GM19395 (cell line): Measurements from ENCODE around the gene FANCD2.
"Not testable (repeated sequence)": the region's sequence is repeated elsewhere in the genome, so short reads cannot be mapped to it uniquely, and the experiment has no call there.

Source experiments
- ATAC-seq: cut with Tn5 transposase; IDR thresholded peaks from one replicate; pipeline ENCODE4 v1.9.1; 2021; ENCODE audit warnings: mild to moderate bottlenecking, moderate library complexity; ENCODE audit not compliant: unreplicated experiment

The FANCD2 gene

DNA sequence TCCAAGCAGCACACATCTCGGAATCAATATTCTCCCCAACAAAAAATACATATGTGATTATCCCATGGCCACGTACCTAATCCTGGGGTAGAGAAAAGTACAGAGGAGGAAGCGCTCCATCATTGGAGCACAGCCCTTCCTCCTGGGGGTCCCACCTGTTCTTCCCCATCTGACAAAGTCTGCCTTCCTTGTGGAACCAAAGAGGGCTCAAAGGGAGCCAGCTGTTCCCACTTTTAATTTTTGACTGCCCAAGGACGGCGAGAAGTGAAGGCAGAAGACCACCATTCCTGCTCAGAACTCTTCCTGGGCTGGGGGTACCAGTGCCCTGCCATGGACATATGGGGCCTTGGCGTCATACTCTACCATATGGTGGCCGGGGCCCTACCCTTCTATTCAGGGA, 14.1 kb upstream of the FANCD2 start:
- no peak for ATAC-seq

DNA sequence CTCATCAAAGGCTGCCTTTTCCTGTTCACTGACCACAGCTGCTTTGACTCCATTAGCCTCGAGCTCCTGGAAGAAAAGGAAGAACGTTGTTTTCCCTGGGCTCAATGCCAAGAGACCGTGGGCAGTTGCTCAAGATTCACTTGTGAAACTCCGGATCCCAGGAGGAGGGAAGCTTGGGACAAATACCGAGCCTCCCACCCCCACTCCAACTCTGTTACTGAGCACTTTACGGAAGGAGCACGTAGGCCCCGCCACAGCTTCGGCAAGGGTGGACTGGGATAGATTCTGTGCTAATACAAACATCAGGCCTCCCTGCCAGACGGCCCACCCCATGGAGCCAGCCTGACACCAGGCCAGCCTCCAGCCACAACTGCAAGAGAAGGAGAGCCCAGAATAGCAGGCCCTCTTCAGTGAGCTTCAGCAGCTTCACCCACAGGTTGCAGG, 10.8 kb upstream of the FANCD2 start:
- ATAC-seq: no peak

DNA sequence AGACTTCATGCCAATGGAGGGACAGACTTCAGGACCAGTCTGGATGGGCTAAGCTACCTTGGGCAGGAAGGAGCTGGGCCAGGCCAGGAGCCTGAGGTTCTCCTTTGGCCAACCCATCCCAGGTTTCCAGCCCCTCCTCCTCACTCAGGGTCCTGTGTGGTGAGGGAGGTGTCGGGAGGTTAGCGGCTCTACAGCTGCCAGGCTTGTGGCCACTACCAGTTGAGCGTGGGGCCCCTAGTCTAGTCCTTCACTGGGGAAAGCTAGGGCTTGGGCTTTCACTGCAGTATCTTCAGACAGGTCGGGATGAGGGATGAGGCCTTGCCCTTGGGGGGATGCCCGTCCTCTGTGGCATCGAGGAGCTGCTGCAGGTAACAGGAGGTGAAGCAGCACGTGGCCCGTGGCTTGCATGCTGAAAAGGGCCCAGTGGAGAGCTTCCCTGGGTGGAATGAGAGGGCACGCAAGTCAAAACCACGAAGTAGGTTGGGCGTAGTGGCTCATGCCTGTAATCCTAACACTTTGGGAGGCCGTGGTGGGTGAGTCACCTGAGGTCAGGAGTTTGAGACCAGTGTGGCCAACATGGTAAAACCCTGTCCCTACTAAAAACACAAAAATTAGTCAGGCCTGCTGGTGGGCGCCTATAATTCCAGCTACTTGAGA, 8.5 kb upstream of the FANCD2 start:
- no peak for ATAC-seq

DNA sequence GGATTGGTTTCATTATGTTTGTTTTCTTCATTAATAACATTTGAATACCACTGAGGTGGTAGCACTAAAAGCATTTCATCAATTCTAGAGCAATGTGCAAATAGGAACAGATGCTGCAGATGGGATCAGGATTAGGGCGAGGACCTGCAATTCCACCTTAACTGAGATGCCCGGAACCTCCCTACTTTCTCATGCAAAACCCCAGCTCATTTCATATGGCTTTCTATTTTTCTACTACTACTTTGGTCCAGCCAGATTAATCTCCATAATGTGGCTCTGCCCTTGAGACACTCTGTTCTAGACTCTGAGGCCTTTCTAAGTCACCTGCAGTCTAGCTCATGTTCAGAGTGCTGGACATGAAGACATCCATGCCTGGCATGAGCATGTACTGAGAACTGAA, 7.4 kb upstream of the FANCD2 start:
- ATAC-seq: not testable (repeated sequence)

DNA sequence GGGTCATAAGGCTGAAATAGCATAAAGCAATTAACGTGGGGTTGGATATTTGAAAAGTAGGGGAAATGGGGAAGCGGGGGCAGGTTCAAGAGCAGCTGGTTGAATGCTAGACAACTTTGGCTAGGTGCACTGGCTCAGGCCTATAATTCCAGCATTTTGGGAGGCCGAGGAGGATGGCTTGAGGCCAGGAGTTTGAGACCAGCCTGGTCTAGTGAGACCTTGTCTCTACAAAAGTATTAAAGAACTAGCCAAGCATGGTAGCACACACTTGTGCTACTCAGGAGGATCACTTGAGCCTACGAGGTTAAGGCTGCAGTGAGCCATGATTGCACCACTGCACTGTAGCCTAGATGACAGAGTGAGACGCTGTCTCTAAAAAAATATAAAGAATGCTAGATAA, 6.9 kb upstream of the FANCD2 start:
- no peak for ATAC-seq

DNA sequence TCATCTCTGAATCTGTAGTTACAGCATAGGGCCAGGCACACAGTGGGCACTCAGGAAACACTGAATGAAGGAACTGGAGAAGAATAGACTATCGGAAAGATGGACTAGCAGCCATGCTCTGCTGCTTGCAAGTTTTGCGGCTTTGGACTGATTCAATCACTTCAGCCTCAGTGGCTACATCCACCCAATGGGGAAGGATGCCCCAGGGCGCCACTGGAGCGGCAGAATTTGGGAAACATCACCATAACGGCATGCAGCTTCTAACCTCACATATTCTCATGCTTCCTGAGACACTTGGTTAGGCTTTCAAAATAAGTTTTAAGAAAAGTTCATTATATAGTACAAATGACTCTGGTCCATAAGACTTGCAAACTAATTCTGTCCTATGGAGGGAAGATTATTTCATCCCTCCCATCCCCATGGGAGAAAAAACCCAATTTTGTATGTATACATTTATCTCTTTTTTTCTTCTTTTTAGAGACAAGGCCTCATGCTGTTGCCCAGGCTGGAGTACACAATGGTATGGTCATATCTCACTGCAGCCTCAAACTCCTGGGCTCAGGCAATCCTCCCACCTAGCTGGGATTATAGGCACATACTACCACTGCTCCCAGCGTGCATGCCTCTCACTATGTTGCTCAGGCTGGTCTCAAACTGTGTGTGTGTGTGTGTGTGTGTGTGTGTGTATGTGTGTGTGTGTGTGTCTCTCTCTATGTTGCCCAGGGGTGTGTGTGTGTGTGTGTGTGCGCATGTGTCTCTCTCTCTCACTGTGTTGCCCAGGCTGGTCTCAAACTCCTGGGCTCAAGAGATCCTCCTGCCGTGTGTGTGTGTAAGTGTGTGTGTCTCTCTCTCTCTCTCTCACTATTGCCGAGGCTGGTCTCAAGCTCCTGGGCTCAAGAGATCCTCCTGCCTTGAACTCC, 4.1 kb upstream of the FANCD2 start:
- ATAC-seq: no peak

DNA sequence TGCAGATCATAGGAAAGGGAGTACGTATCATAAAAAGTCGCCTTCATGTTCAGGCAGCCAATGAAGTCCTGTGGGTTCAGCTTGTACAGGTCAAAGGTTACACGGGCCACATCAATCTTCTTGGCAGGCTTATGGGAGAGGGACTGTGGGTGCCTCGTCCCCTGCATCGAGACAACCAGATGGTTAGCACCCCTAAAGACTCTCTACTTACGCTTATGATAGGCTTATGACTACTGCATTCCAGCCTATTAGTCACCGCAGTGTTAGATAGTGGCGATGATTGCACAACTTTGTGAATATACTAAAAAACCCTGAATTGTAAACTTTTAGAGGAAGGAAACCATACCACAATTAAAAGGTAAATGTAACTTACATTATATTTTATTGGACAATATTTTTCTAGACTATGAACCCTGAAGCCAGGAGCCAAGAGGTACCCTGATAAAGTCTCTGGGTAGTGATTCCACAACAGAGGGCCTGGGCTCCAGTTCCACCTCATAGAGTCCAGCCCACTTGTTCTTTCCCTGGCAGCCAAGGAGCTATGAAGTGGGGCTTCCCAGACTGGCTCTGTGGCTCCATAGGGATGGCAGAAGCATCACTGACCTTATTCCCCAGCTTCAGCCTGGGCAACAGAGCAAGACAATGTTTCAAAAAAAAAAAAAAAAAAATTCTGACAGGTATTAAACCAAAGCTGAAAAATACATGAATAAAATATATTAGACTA, 2.5 kb upstream of the FANCD2 start:
- ATAC-seq: no peak

DNA sequence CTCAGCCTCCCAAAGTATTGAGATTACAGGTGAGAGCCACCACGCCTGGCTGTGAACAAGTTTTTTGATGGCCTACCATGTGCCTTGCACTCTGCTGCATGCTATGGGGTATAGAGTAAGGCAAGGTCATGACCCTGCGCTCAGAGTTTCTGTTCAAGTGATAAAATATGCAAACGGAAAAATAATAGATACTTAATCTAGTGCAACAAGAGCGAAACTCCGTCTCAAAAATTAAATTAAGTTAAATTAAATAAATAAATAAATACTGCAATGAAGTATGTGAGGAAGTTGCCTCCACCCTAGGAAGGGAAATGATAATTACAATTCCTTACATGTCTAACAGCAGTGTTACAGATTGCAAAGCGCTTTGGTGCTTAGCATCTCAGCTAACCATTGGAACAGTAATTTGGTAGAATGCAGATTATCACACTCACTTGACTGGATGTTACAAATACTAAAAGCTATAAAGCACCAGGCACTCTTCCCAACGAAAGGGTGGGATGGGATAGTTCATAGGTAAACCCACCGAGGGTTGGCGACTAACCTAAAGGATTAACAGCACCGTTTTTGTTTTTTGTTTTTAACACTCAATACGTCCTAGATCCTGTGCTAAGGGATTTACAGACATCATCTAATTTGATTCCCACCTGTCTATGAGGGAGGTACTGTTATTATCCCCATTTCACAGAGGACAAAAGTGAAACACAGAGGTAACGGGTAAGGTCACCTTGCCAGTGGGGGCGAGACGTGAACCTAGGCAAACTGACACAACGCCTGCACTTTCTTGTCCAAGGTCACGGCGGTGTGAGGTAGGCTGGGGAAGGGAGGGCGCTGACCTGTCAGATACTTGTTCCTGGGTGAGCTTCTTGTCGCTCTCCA, 793 bp upstream of the FANCD2 start:
- no peak for ATAC-seq

DNA sequence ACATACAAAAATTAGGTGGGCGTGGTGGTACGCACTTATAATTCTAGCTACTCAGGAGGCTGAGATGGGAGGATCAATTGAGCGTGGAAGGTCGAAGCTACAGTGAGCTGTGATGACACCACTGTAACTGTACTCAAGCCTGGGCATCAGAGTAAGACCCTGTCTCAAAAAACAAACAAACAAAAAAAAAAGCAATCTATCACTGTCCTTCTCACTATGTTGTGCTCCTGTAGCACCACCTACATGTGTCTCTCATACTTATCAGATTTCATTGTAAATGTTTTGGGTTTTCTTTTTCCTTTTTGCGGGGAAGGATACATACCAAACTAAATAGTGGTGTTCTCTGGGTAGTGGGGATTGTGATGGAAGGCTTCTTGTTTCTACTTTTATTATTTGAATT, 14.8 kb downstream of the FANCD2 start:
- ATAC-seq: no peak

DNA sequence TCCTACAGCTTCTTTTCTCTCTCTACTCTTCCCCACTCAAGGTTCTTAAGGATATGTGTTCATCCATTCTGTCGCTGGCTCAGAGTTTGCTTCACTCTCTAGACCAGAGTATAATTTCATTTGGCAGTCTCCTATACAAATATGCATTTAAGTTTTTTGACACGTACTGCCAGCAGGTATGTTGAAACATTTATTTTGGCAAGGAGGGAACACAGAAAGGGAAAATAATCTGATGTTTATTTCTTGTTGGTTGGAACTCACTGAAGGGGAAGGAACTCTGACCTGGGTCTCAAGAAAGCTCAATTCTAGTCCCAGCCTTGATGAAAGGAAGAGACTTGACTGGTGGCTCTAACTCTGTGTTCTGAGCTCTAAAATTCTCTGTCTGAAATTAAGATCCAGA, 21.6 kb downstream of the FANCD2 start:
- ATAC-seq: no peak

DNA sequence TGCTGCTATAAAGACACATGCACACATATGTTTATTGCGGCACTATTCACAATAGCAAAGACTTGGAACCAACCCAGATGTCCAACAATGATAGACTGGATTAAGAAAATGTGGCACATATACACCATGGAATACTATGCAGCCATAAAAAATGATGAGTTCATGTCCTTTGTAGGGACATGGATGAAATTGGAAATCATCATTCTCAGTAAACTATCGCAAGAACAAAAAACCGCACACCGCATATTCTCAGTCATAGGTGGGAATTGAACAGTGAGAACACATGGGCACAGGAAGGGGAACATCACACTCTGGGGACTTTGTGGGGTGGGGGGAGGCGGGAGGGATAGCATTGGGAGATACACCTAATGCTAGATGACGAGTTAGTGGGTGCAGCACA, 26.8 kb downstream of the FANCD2 start:
- not testable (repeated sequence) for ATAC-seq

DNA sequence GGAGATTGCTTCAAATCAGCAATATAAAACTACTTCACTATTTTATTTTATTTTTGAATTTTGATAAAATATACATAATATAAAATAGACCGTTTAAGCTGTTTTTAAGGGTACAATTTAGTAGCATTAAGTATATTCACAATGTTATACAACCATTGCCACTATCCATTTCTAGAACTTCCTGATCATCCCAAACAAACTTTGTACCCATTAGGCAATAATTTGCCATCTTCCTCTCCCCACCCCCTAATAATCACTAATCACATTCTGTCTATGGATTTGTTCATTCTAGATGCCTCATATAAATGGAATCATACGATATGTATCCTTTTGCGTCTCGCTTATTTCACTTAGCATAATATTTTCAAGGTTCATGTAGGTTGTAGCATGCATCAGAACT, 28.9 kb downstream of the FANCD2 start:
- no peak for ATAC-seq

DNA sequence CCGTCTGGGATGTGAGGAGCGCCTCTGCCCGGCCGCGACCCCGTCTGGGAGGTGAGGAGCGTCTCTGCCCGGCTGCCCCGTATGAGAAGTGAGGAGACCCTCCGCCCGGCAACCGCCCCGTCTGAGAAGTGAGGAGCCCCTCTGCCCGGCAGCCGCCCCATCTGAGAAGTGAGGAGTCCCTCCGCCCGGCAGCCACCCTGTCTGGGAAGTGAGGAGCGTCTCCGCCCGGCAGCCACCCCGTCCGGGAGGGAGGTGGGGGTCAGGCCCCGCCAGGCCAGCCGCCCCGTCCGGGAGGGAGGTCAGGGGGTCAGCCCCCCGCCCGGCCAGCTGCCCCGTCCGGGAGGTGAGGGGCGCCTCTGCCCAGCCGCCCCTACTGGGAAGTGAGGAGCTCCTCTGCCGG, 43.8 kb downstream of the FANCD2 start:
- not testable (repeated sequence) for ATAC-seq

DNA sequence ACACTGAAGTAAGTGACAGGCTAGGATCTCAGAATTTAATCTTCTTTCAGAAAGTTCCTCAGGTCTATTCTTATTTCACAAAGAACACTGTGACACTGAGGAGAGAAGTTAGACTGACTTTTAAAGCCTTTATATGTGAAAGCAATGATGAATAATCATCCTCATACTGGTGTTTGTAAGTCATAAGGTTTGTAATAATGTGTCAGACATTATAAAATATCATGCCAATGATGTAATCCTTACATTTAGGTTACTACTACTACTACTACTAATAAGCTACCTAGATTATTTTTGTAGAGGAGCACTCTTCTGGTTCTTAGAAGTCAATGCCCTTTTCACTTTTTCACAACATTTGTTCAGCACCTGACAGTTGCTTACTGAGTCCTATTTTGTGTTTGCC, 48.4 kb downstream of the FANCD2 start:
- ATAC-seq: no peak

DNA sequence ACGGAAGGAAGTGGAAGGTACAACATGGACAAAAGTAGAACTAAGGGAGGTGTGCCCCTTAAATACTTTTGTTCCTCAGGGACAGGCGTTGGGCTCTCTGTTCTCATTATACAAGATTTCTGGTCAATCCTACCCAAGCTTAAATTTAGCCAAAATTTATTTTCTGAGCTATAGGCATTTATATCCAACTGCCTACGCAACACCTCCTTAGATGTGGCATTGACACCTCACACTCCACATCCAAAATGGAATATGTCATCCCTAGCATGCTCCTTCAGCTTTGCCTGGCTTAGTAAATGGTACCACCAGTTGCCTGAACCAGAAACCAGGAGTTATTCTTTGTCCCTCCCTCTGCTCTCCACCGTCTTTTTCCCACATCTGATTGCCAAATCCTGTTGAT, 55.6 kb downstream of the FANCD2 start:
- no peak for ATAC-seq

DNA sequence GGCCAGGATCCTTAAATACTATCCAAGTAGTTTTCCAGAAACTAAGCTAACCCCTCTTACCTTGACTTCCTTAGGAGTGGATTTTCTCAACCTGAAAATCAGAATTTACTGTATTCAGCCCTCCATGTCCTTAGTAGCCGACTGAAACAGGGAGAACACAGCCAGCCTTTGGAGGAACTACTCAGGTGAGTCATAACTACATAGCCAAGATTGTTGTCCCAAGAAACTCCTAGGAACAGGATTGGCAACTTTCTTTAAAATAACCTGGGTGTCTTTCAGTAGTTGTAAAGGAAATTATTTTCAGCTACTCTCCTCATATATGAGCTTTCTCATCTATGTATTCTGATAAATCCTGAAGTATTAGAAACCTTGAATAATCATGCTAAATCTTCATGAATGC, 59.5 kb downstream of the FANCD2 start:
- no peak for ATAC-seq

DNA sequence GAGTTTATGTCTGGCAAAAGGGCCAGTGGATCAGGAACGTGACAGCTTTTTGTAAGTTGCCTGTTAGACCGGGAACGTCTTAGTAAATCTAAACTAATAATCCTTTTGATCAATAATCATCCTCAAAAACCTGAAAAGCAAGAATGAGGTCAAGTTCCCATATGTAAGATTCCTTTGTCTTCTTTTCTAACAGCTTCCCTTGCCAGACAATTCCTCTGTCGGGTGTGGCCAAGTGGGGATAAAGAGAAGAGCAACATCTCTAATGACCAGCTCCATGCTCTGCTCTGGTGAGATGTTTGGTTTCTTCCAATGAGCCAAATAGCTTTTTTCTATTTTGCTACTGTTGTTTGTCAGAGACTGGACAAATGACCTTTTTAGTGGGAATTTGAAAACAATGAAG, 62.0 kb downstream of the FANCD2 start:
- ATAC-seq: no peak

DNA sequence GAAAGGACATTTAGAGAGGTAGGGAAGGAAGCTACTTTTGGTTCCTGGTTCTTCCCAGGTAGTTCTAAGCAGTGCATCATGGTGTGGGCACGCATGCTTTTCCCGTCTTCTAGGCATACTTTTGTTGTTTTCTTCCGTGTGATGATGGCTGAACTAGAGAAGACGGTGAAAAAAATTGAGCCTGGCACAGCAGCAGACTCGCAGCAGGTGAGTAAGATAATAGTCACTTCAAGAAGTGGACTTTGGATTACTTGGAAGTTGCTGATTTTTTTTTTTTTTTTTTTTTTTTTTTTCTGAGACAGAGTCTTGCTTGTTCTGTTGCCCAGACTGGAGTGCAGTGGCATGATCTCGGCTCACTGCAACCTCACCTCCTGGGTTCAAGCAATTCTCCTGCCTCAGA, 63.9 kb downstream of the FANCD2 start:
- ATAC-seq: no peak

DNA sequence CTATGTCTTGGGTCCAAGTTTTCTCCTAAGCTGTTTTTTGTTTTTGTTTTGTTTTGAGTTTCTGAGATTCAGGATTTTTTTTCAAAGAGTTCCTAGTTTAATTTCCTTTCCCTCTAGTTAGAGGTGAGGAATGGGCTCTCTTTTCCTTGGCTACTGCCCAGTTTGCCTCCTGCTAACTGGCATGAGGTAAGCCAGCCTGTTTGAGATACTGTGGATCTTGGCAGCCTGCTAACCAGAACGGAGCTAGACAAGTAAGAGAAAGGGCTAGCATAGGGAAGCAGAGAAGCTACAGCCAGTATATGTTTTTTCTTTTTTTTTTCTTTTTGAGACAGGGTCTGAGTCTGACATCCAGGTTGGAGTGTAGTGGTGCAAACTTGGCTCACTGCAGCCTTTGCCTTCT, 64.5 kb downstream of the FANCD2 start:
- not testable (repeated sequence) for ATAC-seq

DNA sequence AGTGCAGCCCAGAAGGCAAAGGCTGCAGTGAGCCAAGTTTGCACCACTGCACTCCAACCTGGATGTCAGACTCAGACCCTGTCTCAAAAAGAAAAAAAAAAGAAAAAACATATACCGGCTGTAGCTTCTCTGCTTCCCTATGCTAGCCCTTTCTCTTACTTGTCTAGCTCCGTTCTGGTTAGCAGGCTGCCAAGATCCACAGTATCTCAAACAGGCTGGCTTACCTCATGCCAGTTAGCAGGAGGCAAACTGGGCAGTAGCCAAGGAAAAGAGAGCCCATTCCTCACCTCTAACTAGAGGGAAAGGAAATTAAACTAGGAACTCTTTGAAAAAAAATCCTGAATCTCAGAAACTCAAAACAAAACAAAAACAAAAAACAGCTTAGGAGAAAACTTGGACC, 65.2 kb downstream of the FANCD2 start:
- not testable (repeated sequence) for ATAC-seq

DNA sequence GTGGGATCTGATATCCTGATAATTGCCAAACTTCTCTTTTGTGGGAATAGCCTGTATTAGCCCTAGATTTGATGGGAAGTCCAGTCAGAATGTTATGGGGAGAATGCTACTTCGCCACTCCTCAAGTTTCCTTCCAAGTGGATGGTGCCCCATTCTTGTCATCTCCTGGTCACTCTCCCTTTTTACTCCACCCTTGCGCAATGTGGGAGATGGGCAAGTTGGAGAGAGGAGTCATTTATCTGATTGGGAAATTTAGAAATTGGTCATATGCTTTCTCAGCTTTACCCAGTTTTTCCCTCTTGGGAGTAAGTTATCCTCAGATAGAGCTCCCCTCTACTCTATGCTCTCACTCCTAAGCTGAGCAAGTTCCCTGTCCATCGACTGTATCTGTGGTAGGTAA, 67.4 kb downstream of the FANCD2 start:
- no peak for ATAC-seq
